CD4-positive, alpha-beta T cell treated with Interleukin-17A for 1 hour (primary cell): ENCODE results near the gene SERPINA1.

Experiments
- DNase-seq: peaks from one replicate; pipeline ENCODE4 v3.0.0-alpha.2; 2020

Gene SERPINA1

GRCh38 chr14:94345344-94346064, 42.9 kb downstream of the SERPINA1 start:
- DNase-seq, result no peak

- no peak for DNase-seq
These were observed 44.0 kb downstream of the SERPINA1 start for GRCh38 chr14:94344389-94344788.

DNA sequence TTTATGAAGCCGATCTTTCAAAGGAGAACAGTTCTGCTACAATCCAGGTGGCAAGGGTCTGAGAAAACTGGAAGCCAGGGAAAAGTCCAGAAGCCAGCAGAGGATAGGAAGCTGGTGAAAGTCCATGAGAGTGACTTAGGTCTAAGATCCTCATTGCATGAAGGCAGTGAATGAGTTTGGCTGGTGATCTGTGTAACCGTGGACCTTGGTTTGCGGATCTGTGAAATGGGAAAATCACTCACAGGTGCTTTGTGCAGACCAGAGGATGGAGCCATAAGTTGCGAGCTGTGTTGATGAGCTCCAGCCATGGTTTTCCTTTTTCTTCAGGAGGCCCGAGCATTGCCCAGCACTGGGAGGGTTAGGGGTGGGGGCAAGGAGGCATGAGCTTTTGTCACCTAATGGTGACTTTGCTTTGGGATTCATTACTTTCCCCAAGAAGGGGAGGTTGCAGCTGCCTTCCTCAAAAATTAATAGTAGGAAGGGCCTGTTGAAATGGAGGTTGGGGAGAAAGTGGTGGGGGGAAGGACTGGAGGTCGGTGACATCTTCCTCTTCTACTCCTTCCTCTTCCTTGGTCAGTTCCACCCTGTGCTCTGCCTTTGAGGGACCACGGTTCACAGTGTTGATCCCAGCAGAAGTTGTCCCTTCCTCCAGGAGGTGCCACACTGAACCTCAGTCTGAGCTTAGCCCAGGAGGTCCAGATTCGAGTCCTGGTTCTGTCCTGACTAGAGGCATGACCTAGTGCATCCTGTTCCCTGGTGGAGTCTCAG, 45.0 kb downstream of the SERPINA1 start:
- DNase-seq, result no peak

- DNase-seq, result no peak
These were observed 46.0 kb downstream of the SERPINA1 start for GRCh38 chr14:94342334-94342934.

DNA sequence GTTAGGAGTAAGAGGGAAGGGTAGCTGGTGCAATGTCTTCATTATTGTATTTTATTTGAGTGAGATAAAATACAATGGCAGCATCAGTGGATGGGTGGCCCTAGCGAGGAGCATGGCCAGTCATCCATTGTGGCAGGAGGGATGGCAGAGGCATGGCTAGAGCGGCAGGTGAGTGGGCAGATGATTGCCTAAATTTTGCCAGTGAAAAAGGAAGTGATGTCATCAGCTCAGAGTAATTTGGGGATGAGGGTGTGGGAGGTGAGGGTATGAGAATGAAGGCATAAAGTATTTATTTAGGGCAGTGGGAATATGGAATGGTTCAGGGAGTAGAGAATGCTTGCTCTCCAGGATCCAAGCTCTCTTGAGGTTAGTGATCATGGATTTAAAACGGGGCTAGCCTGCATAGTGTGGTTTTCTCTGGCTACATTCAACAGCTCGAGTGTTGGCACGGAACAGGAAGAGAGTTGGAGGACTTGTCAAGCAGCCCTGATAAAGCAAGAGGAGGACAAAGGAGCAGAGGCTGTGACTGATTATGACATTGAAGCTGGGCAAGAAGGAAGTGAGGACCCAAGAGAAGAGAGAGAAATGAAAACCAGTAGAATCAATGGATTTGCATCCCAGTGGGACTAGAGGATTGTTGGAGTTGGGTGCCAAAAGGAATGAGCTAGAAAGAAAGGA, 46.6 kb downstream of the SERPINA1 start:
- DNase-seq, result no peak

GRCh38 chr14:94340533-94340932, 47.9 kb downstream of the SERPINA1 start:
- DNase-seq, result no peak

- no peak for DNase-seq
These were observed 50.4 kb downstream of the SERPINA1 start for GRCh38 chr14:94338023-94338422.

DNA sequence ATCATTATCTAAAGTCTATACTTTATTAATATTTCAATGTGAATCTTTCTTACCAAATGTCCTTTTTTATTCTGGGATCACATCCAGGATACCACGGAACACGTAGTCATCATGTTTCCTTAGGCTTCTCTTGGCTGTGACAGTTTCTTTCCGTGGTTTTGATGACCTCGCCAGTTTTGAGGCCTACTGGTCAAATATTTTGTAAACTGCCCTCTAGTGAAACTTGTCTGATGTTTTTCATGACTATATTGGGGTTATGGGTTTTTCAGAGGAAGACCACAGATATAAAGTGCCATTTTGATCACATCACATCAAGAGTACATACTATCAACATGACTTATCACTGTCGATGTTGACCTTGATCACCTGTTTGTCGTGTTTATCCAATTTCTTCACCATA, 51.1 kb downstream of the SERPINA1 start:
- DNase-seq, result no peak

DNA sequence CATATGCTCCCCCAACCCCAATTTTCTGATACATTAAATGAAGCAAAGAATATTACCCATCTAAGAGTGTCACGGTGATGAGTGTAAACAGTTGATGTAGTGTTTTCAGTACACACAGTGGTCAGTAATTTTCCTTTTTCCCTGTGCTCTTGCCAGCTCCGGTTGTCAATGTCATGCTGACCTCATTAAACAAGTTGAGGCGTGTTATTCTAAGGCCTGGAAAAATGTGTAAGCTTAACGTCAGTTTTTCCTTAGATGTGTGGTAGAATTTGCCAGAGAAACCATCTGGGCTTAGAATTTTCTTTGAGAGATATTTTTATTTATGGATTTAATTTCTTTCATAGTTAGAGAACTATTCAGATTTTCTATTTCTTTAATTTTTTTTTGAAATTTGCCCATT, 53.5 kb downstream of the SERPINA1 start:
- DNase-seq, result no peak

DNA sequence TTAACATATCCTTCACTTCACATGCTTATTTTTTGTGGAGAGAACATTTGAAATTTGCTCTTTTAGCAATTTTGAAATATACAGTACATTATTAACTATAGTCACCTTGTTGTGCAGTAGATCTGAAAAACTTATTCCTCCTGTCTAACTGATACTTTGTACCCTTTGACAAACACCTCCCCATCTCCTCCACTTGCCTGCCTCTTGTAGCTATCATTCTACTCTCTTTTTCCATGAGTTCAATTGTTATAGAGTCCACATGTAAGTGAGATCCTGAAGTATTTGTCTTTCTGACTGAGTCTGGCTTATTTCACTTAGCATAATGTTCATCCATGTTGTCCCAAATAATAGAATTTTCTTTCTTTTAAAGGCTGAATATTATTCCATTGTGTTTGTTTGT, 55.8 kb downstream of the SERPINA1 start:
- no peak for DNase-seq

- no peak for DNase-seq
These were observed 56.3 kb downstream of the SERPINA1 start for GRCh38 chr14:94332063-94332583.

- no peak for DNase-seq
These were observed 56.9 kb downstream of the SERPINA1 start for GRCh38 chr14:94331462-94331861.

- no peak for DNase-seq
These were observed 57.5 kb downstream of the SERPINA1 start for GRCh38 chr14:94330857-94331256.

- no peak for DNase-seq
These were observed 58.0 kb downstream of the SERPINA1 start for GRCh38 chr14:94330432-94330831.

GRCh38 chr14:94329857-94330256, 58.5 kb downstream of the SERPINA1 start:
- DNase-seq, result no peak

DNA sequence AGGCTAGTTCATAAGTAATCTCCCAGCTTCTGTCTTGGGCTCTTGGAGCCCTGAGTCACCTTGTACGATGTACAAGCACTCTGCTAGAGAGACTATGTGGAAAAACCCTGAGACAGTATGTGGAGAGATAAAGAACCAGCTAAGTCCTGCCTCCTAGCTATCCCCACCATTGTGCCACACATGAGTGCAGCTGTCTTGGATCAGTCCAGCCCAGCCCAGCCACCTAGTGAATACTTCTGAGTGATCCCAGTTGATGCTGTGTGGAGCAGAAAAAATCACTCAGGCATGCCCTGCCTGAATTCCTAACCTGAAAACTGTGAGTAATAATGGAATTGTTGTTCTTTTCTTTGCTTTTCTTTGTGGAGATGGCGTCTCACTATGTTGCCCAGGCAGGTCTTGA, 60.2 kb downstream of the SERPINA1 start:
- no peak for DNase-seq
